ENCODE results near the gene TST. TPM values are rescaled to one million over a fixed set of nuclear protein-coding genes. Genes with fewer than 3 reads are reported as not detected.

Gene TST
- total RNA-seq, 1 donor from 2014 or later, result 21.3 TPM

DNA sequence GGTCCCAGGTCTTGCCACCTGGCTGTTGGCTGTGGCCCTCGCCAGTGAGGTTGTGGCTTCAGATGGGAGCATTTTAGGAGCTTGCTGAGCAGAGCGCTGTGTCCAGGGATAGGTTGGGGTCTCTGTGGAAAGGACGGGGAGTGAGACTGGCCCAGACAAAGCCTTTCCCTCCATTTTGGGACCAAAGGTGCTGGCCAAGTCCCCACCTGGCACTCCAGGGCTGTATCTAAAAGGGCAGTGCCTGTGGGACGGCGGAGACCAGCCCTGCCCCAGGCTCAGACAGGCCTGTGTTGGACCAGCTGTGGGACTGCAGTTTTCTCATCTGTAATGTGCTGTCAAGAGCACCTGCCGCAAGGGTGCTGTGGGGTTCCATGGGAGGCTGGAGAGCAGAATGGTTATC is 27.3 kb upstream of the TST start:
- H3K27me3 Mint-ChIP-seq (ENCODE audit: low read depth), result no peaks in the 10 kb centered on the region
- no peak overlapping the region for H3K27ac Mint-ChIP-seq
- no peak overlapping the region for H3K4me3 Mint-ChIP-seq
- H3K9me3 Mint-ChIP-seq, result no peaks in the 10 kb centered on the region
- no peak for DNase-seq (ENCODE audit: low spot score in 2 of 2, unreplicated experiment in 2 of 2)
- TF ChIP-seq, protein P1, sequence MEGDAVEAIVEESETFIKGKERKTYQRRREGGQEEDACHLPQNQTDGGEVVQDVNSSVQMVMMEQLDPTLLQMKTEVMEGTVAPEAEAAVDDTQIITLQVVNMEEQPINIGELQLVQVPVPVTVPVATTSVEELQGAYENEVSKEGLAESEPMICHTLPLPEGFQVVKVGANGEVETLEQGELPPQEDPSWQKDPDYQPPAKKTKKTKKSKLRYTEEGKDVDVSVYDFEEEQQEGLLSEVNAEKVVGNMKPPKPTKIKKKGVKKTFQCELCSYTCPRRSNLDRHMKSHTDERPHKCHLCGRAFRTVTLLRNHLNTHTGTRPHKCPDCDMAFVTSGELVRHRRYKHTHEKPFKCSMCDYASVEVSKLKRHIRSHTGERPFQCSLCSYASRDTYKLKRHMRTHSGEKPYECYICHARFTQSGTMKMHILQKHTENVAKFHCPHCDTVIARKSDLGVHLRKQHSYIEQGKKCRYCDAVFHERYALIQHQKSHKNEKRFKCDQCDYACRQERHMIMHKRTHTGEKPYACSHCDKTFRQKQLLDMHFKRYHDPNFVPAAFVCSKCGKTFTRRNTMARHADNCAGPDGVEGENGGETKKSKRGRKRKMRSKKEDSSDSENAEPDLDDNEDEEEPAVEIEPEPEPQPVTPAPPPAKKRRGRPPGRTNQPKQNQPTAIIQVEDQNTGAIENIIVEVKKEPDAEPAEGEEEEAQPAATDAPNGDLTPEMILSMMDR (IDR thresholded peaks at IDR 0.05; ENCODE audit: unreplicated experiment), result no peak
- H3K36me3 Mint-ChIP-seq, result no peaks in the 10 kb centered on the region
- peaks cover under 1% of the 10 kb centered on the region for H3K4me1 Mint-ChIP-seq

DNA sequence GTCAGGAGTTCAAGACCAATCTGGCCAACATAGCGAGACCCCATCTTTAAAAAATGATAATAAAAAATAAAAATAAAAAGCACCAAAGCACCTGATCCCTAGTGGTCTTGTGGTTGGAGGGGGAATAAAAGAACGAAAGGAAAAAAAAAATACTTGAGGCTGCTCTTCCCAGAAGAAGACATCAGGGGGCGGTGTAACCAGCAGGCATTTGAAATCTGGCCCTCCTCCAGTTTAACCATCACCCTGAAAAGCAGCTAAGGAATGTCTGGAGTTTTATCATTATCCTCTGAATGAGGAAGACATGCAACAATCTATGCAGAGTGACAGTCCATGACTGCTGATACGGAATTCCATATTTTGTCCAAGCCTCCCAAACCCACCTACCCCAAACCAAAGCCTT is 26.7 kb upstream of the TST start:
- Mint-ChIP-seq H3K27me3 (ENCODE audit: low read depth) (no peaks in the 10 kb centered on the region), H3K4me3 (no peak overlapping the region), H3K36me3 (no peaks in the 10 kb centered on the region), H3K4me1 (peaks cover 2% of the 10 kb centered on the region), H3K9me3 (no peaks in the 10 kb centered on the region), H3K27ac (no peak overlapping the region)
- TF ChIP-seq, protein P1 (IDR thresholded peaks at IDR 0.05; ENCODE audit: unreplicated experiment), result peak; percentile 52
- no peak for DNase-seq (ENCODE audit: low spot score in 2 of 2, unreplicated experiment in 2 of 2)

DNA sequence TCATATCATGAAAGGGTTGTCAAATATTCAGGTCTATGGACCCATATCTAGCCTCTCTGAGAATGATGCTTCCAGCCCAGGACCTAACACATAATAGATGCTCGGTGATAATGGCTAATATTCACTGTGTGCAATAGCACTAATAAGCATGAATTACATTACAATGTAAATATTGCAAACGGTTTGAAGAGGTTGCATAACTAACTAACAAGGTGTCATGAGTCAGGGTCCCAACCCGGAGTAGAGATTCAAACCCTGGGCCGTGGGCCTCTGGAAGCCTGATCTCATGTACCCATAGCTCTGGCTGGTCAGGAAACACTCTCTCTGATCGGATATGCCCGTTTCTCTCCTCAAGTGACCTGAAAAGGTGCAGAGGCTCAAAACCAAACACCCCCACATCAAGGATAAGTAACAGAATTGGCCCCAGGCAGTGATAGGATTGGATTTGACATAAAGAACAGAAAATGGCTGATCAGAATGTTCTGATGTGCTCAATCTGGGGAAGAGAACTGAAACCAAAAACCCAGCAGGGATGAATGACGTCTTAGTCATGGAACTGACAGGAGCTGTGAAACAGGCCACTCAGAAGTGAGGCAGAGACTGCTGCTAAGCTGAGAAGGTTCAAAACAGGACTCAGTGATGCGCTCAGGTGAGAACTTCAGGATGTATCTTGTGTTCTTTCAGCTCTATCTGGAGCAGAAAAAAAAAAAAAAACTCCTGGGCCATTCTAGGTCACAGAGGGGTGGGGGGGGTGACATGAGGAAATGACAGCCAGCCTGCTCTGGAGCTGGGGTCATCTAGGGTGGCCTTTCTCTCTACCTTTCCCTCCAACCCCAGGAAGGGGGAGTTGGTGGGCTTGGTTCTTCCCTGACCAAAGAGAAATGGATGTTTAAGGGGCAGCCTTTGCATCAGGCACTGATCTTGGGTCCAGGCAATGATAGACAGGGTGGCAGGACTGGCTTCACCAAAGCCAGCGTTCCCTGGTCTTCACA is 25.7 kb upstream of the TST start:
- Mint-ChIP-seq H3K36me3 (no peaks in the 10 kb centered on the region), H3K9me3 (no peaks in the 10 kb centered on the region), H3K4me3 (no peak overlapping the region), H3K27ac (no peak overlapping the region), H3K4me1 (peaks cover 2% of the 10 kb centered on the region), H3K27me3 (ENCODE audit: low read depth) (no peaks in the 10 kb centered on the region)
- TF ChIP-seq, protein P1 (IDR thresholded peaks at IDR 0.05; ENCODE audit: unreplicated experiment), result no peak
- DNase-seq (ENCODE audit: low spot score in 2 of 2, unreplicated experiment in 2 of 2), result no peak

DNA sequence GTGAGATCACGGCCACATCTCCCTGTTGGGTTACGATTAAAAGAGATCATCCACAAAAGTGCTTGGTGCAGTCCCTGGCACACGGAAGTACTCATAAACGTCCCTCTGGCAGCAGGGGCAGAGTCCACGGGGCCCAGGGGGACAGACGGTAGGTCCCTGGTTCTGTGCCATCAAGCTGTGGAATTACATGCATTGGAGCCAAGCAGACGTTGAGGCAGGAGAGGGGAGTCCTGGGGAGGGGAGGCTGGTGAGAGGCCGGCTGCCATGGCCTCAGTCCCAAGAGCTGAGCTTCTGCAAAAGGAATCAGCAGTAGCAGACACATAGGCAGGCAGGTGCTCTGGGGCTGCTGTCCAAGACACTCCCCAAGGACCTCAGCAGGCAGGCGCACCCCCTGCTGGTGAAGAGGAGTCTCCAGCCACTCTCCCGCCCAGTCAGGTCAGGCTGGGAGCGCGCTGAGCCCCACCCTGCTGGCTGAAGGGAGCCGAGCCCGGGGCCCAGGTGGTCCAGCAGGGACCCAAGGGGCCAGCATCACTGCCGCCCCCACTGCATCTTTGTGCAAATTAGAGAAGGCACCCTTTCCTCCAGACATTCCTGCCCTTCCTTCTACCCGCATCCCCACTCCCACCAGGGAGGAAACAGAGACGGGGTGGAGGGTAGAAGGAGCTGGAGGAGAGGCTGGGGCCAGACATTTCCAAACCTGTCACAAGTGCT is 24.7 kb upstream of the TST start:
- no peak overlapping the region for H3K27ac Mint-ChIP-seq
- TF ChIP-seq, protein P1 (IDR thresholded peaks at IDR 0.05; ENCODE audit: unreplicated experiment), result peak; percentile 33
- peak in 1 of 2 experiments; percentile 65 for DNase-seq (ENCODE audit: low spot score in 2 of 2, unreplicated experiment in 2 of 2)

DNA sequence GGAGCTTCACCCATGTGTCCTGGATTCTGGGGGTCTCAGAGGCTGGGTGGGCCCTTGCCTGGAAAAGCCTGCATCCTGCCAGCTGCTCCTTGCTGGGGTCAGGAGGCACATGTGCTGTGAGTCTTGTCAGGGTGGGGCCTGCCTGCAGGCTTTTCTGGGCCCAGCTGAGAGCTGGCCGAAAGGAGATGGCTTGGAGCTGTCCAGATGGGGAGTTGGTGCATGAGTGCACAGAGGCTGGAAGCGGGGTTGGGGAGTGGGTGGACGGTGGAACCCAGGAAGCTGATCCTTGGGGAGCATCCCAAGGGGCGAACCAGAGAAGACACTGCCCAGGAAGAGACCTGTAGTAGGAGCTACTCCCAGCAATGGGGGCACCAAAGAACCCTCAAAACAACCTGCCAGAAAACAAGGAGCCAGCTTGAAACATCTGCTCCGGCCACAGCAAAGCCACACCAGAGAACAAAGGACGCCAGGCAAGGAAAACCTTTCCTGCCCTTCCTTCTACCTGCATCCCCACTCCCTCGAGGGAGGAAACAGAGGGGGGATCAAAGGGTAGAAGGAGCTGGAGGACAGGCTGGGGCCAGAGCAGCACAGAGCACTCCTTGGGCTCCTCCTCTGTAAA is 24.1 kb upstream of the TST start:
- no peaks in the 10 kb centered on the region for H3K36me3 Mint-ChIP-seq
- H3K27me3 Mint-ChIP-seq (ENCODE audit: low read depth), result no peaks in the 10 kb centered on the region
- DNase-seq (ENCODE audit: low spot score in 2 of 2, unreplicated experiment in 2 of 2), result no peak
- no peaks in the 10 kb centered on the region for H3K9me3 Mint-ChIP-seq
- H3K27ac Mint-ChIP-seq, result no peak overlapping the region
- H3K4me3 Mint-ChIP-seq, result no peak overlapping the region
- H3K4me1 Mint-ChIP-seq, result peaks cover 2% of the 10 kb centered on the region
- TF ChIP-seq, protein P1 (IDR thresholded peaks at IDR 0.05; ENCODE audit: unreplicated experiment), result no peak

More for the DNA sequence above, 24.7 kb upstream of the TST start:
- H3K9me3 Mint-ChIP-seq, result no peaks in the 10 kb centered on the region
- no peaks in the 10 kb centered on the region for H3K27me3 Mint-ChIP-seq (ENCODE audit: low read depth)
- no peak overlapping the region for H3K4me3 Mint-ChIP-seq
- H3K36me3 Mint-ChIP-seq, result no peaks in the 10 kb centered on the region
- H3K4me1 Mint-ChIP-seq, result peaks cover 2% of the 10 kb centered on the region

All from mesothelial cell of epicardium (in vitro differentiated cells).